Ovary (tissue), 9 donors: ENCODE results near the gene VWA7. TPM values are rescaled to one million over a fixed set of nuclear protein-coding genes. Genes with fewer than 3 reads are reported as not detected.

ENCODE experiments used
- DNase-seq, 5 donors: peaks; one replicate each; pipeline ENCODE4 v3.0.0-alpha.2; 2019 to 2020
- H3K27ac ChIP-seq, 2 donors: fragments of 200-600 bp; one replicate each; pipeline versions ENCODE4 v1.5.1 to v1.8.0; 2019 to 2022
- H3K27me3 ChIP-seq: fragments of 200-600 bp; one replicate; pipeline ENCODE4 v1.8.0; 2022
- H3K36me3 ChIP-seq: fragments of 200-600 bp; sonication (generic); one replicate; pipeline ENCODE4 v1.5.1; 2019
- H3K4me1 ChIP-seq: one replicate; pipeline ENCODE4 v1.8.1; 2013; ENCODE audit warnings: mild to moderate bottlenecking, moderate library complexity; ENCODE audit not compliant: insufficient read depth
- H3K4me3 ChIP-seq: fragments of 200-600 bp; sonication (generic); one replicate; pipeline ENCODE4 v1.5.1; 2017
- H3K9me3 ChIP-seq, 2 donors: fragments of 200-600 bp in 1 of 2; sonication (generic) in 1 of 2; one replicate each; pipeline versions ENCODE4 v1.5.1 to v1.8.1; 2013 to 2019; ENCODE audit warnings: mild to moderate bottlenecking in 1 of 2, moderate library complexity in 1 of 2
- CTCF ChIP-seq, 3 donors: fragments of 450-650 bp in 2 of 3; fragments of 200-600 bp in 1 of 3; IDR thresholded peaks; one replicate each; pipeline versions ENCODE4 v1.5.1 to v1.8.0; 2016 to 2022; ENCODE audit warnings: antibody characterized with exemption in 3 of 3, mild to moderate bottlenecking in 1 of 3
- EP300 ChIP-seq: sonication (generic); formaldehyde crosslinking; IDR thresholded peaks from one replicate; pipeline ENCODE4 v1.6.1; 2017; ENCODE audit warnings: antibody characterized with exemption
- POLR2A ChIP-seq: fragments of 450-650 bp; IDR thresholded peaks from one replicate; pipeline ENCODE4 v1.6.1; 2017; ENCODE audit warnings: antibody characterized with exemption, mild to moderate bottlenecking, moderate library complexity
- WGBS, 3 donors: extraction: QIAGEN DNeasy Blood & Tissue Kit in 1 of 3; methylation state at CpG; one replicate each; pipeline versions ENCODE4 v1.1.5 to v1.1.7; 2013 to 2017; 5-methylcytosine and 5-hydroxymethylcytosine counted together
- intact Hi-C, 4 donors: fragments of 100-400 bp; cut with DNase I; formaldehyde crosslinking; loops; one replicate each; pipeline versions ENCODE4 v1.11.0 to v1.15.1; 2022 to 2023
- polyA plus RNA-seq, 2 donors: library from polyadenylated mRNA; stranded (reverse); fragments of 200-250 nt in 1 of 2; fragments of 350-450 nt in 1 of 2; fragmentation: Illumina TruSeq in 1 of 2; extraction: RNeasy Lipid Tissue Mini Kit (QIAGEN cat#74804) in 1 of 2; gene quantifications; one replicate each; pipeline ENCODE4 v1.2.3, GENCODE V29; 2013 to 2014
- total RNA-seq, 7 donors: library from RNA; depleted of rRNA in 2 of 7; stranded (reverse); fragments of >200 nt in 2 of 7; fragmentation: NEBNext Ultra II Directional in 3 of 7; extraction: Animal tissue kit (Norgen Biotek cat#: 25700) in 3 of 7; gene quantifications; one replicate each; pipeline versions ENCODE4 v1.1.0 to v1.2.4, GENCODE V29; 2016 to 2023
- donor health status: DM: no; HTN: no; CAD: no; lungs with moderate emphysema.
- donor health status: DM: no; HTN: no; CAD: no.
- donor health status: Bipolar disorder and iron deficiency.
- donor health status: DM: yes; HTN: yes; CAD: no.
- donor health status: DM: no; HTN: no; CAD: no.
- donor health status: DM: yes; HTN: yes; CAD: no.

Gene VWA7
- total and polyA plus RNA-seq, 9 donors: 0.18 to 25.2 (median 1.4) TPM

- peaks cover 2% of the 10 kb centered on the region for H3K4me1 ChIP-seq
- no peak for DNase-seq
- no peaks in the 10 kb centered on the region for H3K9me3 ChIP-seq
- no peak overlapping the region for H3K4me3 ChIP-seq
- no peak overlapping the region for H3K27ac ChIP-seq
- WGBS, 3 donors: 88 to 89% (median 89%) methylated on average over 8 of the region's 8 CpGs
- H3K27me3 ChIP-seq: no peaks in the 10 kb centered on the region
- no peaks in the 10 kb centered on the region for H3K36me3 ChIP-seq
- no peak for TF ChIP-seq POLR2A
- no peak for TF ChIP-seq CTCF (IDR thresholded peaks at IDR 0.05)
- TF ChIP-seq EP300: no peak
- intact Hi-C loops: loop anchor here in 1 of 4 donors (2.0 kb wide), 1 partner anchor 37 kb away; no protein-coding TSS in a partner anchor
Observed at GRCh38 chr6:31749301-31750036, 27.7 kb downstream of the VWA7 start.

- no peak for DNase-seq
- no peaks in the 10 kb centered on the region for H3K27me3 ChIP-seq
- intact Hi-C loops: loop anchor here in 1 of 4 donors (5.0 kb wide), 1 partner anchor 38 kb away; no protein-coding TSS in a partner anchor
- TF ChIP-seq EP300 (no peak), POLR2A (no peak), CTCF (IDR thresholded peaks at IDR 0.05) (no peak)
- H3K4me1 ChIP-seq: peaks cover 2% of the 10 kb centered on the region
- no peak overlapping the region for H3K4me3 ChIP-seq
- WGBS, 3 donors: 57 to 73% (median 59%) methylated on average over 1 of the region's 1 CpG
- H3K27ac ChIP-seq: no peak overlapping the region
- H3K36me3 ChIP-seq: no peaks in the 10 kb centered on the region
- H3K9me3 ChIP-seq: no peaks in the 10 kb centered on the region
Observed at GRCh38 chr6:31744422-31744821, 32.7 kb downstream of the VWA7 start.

GRCh38 chr6:31742894-31743293 is 34.2 kb downstream of the VWA7 start:
- no peaks in the 10 kb centered on the region for H3K9me3 ChIP-seq
- no peaks in the 10 kb centered on the region for H3K36me3 ChIP-seq
- peaks cover 2% of the 10 kb centered on the region for H3K4me1 ChIP-seq
- no peaks in the 10 kb centered on the region for H3K27me3 ChIP-seq
- no peak overlapping the region for H3K27ac ChIP-seq
- no peak for TF ChIP-seq EP300
- TF ChIP-seq POLR2A: no peak
- no peak for TF ChIP-seq CTCF (IDR thresholded peaks at IDR 0.05)
- intact Hi-C loops: loop anchor here in 1 of 4 donors (5.0 kb wide), 1 partner anchor 39 kb away; no protein-coding TSS in a partner anchor
- no peak overlapping the region for H3K4me3 ChIP-seq
- no peak for DNase-seq
- WGBS, 3 donors: 87 to 92% (median 90%) methylated on average over 3 of the region's 3 CpGs

- H3K4me1 ChIP-seq: peaks cover 4% of the 10 kb centered on the region
- no peak for TF ChIP-seq CTCF (IDR thresholded peaks at IDR 0.05)
- TF ChIP-seq EP300: no peak
- no peak for TF ChIP-seq POLR2A
- whole genome bisulfite sequencing, 3 donors: 73 to 87% (median 77%) methylated on average over 2 of the region's 2 CpGs
- H3K9me3 ChIP-seq: no peaks in the 10 kb centered on the region
- no peak for DNase-seq
- no peak overlapping the region for H3K27ac ChIP-seq
- intact Hi-C loops: loop anchor here in 1 of 4 donors (5.0 kb wide), 1 partner anchor 40 kb away; no protein-coding TSS in a partner anchor
- no peaks in the 10 kb centered on the region for H3K36me3 ChIP-seq
- H3K27me3 ChIP-seq: no peaks in the 10 kb centered on the region
- H3K4me3 ChIP-seq: no peak overlapping the region
Observed at GRCh38 chr6:31741815-31742214, 35.3 kb downstream of the VWA7 start.
